ENCODE data around the gene OR10AD1. TPM values are rescaled to one million over a fixed set of nuclear protein-coding genes. Genes with fewer than 3 reads are reported as not detected.

The OR10AD1 gene
- total RNA-seq, 4 donors from 2014 or later = not detected

DNA sequence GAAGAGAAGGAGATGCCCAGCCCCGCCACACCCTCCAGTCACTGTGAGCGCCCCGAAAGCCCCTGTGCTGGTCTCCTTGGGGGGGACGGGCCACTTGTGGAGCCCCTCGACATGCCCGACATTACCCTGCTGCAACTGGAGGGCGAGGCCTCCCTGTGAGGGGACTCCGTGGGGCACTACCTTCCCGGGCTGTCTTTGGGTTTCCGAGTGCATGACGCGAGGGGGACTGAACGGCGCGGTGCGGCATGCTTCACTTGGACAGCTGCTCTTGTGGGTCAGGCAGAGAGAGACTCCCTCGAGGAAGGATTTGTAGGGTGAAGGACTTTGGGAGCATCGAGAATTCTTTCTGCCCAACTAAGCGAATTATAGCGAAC is 18.6 kb downstream of the OR10AD1 start:
- H3K9me3 ChIP-seq = no peaks in the 10 kb centered on the region
- no peak overlapping the region for H3K27ac ChIP-seq
- WGBS = 4% methylated on average over 4 of the region's 20 CpGs
- peaks cover 33% of the 10 kb centered on the region for H3K4me1 ChIP-seq
- TF ChIP-seq POLR2AphosphoS5 (IDR thresholded peaks at IDR 0.05) (no peak), CTCF (IDR thresholded peaks at IDR 0.05) (no peak)
- no peak for DNase-seq (ENCODE audit: low spot score in 2 of 2)
- no peaks in the 10 kb centered on the region for H3K36me3 ChIP-seq
- peaks cover 53% of the 10 kb centered on the region for H3K27me3 ChIP-seq
- H3K4me3 ChIP-seq = peak overlapping the region; percentile 70

DNA sequence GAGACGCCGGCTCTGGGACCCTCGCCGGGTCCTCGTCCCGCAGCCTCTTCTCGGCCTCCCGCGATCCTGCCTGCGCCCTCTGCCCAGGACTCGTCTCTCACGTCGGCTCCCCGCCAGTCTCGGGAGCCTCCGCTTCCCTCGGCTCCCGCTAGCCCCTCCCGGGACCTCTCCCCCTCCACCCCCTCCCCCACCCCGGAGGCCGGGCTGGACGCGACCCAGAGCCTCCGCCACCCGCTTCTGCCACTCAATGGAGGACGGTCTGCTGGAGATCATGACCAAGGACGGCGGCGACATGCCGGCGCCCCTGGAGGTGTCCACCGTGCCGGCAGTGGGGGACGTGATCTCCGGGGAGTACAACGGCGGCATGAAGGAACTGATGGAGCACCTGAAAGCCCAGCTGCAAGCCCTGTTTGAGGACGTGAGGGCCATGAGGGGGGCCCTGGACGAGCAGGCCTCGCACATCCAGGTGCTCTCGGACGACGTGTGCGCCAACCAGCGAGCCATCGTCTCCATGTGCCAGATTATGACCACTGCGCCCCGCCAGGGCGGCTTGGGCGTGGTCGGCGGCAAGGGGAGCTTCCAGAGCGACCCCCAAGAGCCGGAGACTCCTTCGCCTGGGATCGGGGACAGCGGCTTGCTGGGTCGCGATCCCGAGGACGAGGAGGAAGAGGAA is 19.1 kb downstream of the OR10AD1 start:
- WGBS = 1% methylated on average over 15 of the region's 61 CpGs
- H3K4me1 ChIP-seq = peaks cover 33% of the 10 kb centered on the region
- TF ChIP-seq EP300 (IDR thresholded peaks at IDR 0.05) = no peak
- TF ChIP-seq POLR2A (IDR thresholded peaks at IDR 0.05) = no peak
- no peak for TF ChIP-seq POLR2AphosphoS5 (IDR thresholded peaks at IDR 0.05)
- TF ChIP-seq CTCF (IDR thresholded peaks at IDR 0.05) = no peak
- peak overlapping the region; percentile 70 for H3K4me3 ChIP-seq
- no peaks in the 10 kb centered on the region for H3K9me3 ChIP-seq
- no peak for DNase-seq (ENCODE audit: low spot score in 2 of 2)
- no peaks in the 10 kb centered on the region for H3K36me3 ChIP-seq
- no peak overlapping the region for H3K27ac ChIP-seq
- H3K27me3 ChIP-seq = peaks cover 53% of the 10 kb centered on the region

DNA sequence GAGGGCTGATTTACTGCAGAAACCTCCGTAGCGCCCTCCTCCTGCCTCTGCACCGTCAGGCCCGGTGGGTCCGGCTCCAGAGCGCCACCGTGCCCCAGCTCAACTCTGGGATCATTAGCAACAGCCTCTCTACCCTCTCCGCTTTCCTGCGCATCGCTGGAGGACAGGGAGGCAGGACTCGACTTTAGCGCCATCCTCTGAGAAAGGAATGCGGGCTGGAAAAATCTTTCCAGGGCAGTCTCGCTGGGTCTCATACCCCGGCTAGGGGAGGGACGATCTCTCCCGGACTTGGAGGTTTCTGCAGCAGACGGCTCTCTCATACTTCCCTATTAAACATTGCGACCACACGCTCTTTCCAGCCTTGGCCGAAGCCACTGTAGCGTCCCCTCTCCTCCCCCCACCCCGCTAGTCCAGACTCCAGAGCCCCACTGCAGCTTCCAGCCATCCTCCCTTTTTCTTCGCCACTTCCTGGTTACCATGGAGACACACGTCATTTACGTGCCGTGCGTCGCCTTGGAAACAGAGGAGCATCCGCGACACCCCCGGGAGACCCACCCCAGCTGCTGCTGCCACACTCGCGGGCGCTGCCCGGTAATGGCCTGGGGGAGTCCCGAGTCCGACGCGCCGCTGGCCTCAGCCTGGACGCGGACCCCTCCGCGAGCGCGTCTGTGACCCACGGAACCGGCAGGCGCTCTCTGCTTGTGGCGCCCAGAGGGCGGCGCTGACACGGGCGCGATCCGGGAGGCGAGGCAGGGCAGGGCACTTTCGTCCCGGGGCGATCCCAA is 19.8 kb downstream of the OR10AD1 start, which contains the start of gene CCDC184:
CCDC184 (plus strand) TSS at position 554 of the 785 bp plus-strand sequence. CDS start 479 bp downstream, outside the sequence.
- Histone ChIP-seq H3K36me3 (no peaks in the 10 kb centered on the region), H3K4me3 (peak within 1 kb of the TSS; percentile 70), H3K27ac (no peak within 1 kb of the TSS), H3K27me3 (peaks cover 57% of the 10 kb centered on the region), H3K9me3 (no peaks in the 10 kb centered on the region), H3K4me1 (peaks cover 33% of the 10 kb centered on the region)
- TF ChIP-seq CTCF (IDR thresholded peaks at IDR 0.05) (peak in 1 of 2 donors; percentile 45), EP300 (IDR thresholded peaks at IDR 0.05) (no peak)
- DNase-seq (ENCODE audit: low spot score in 2 of 2) = peak in 1 of 2 donors; percentile 69
- WGBS = under 1% methylated on average over 44 of the region's 61 CpGs

DNA sequence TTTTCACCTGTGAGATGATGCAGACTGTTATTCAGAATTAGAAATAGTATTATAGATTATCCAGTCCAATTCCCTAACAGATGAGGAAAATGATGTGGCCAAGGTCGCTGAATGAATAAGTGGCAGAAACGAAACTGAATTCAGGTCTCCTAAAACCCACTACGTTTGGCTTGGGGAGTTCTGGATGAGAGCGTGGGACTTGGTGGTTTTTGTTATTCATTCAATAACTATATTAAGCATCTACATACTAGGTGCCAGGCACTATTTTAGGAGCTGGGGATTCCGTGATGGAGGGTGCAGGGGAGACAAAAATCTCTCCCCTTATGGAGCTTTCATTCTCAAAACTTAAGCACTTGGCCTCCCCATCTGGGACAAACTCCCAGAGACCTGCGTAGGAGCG is 20.5 kb downstream of the OR10AD1 start:
- DNase-seq (ENCODE audit: low spot score in 2 of 2) = no peak
- Histone ChIP-seq H3K36me3 (no peaks in the 10 kb centered on the region), H3K4me1 (peaks cover 33% of the 10 kb centered on the region), H3K27ac (no peak overlapping the region), H3K27me3 (peaks cover 64% of the 10 kb centered on the region), H3K9me3 (no peaks in the 10 kb centered on the region), H3K4me3 (peak overlapping the region; percentile 70)
- WGBS = 13% methylated on average over 7 of the region's 7 CpGs
- TF ChIP-seq EP300 (IDR thresholded peaks at IDR 0.05) = no peak
- TF ChIP-seq CTCF (IDR thresholded peaks at IDR 0.05) = no peak
- no peak for TF ChIP-seq POLR2AphosphoS5 (IDR thresholded peaks at IDR 0.05)

- no peak overlapping the region for H3K4me3 ChIP-seq
- no peak overlapping the region for H3K27ac ChIP-seq
- TF ChIP-seq POLR2A (IDR thresholded peaks at IDR 0.05) = no peak
- no peak for TF ChIP-seq EP300 (IDR thresholded peaks at IDR 0.05)
- TF ChIP-seq CTCF (IDR thresholded peaks at IDR 0.05) = no peak
- TF ChIP-seq POLR2AphosphoS5 (IDR thresholded peaks at IDR 0.05) = no peak
- no peaks in the 10 kb centered on the region for H3K9me3 ChIP-seq
- no peak for DNase-seq (ENCODE audit: low spot score in 2 of 2)
- peaks cover 33% of the 10 kb centered on the region for H3K4me1 ChIP-seq
- H3K27me3 ChIP-seq = peaks cover 60% of the 10 kb centered on the region
- 81% methylated on average over 2 of the region's 2 CpGs for whole genome bisulfite sequencing
- H3K36me3 ChIP-seq = no peaks in the 10 kb centered on the region
Observed at GRCh38 chr12:48180857-48181495, 22.1 kb downstream of the OR10AD1 start.
